ENCODE results near the gene CLIC4. TPM values are rescaled to one million over a fixed set of nuclear protein-coding genes. Genes with fewer than 3 reads are reported as not detected.

CLIC4 gene
- total and polyA plus RNA-seq, 2 of the 8 experiments (the other 6 are each of a cell fraction or from before 2014, with no cell fraction given) = 77.5 to 293 TPM

GRCh38 chr1:24805534-24806301 is 60.5 kb downstream of the CLIC4 start:
- peaks cover 3 to 88% of the 10 kb centered on the region in 2 experiments; a peak in 3 of 4 replicates for H3K79me2 ChIP-seq (ENCODE audit: control insufficient read depth in 1 of 2, insufficient read depth in 2 of 2, low read length in 2 of 2)
- H2BK12ac ChIP-seq (ENCODE audit: low read depth, low read length) = no peak overlapping the region
- H3K36me3 ChIP-seq (ENCODE audit: control insufficient read depth in 2 of 4, insufficient read depth in 4 of 4, low read length in 3 of 4) = peaks cover 0 to 29% (median 1%) of the 10 kb centered on the region in 4 experiments; a peak in 4 of 8 replicates
- peaks cover 1 to 2% of the 10 kb centered on the region in 2 experiments for H4K20me1 ChIP-seq (replicated peaks in 1 of 2; ENCODE audit: control insufficient read depth in 1 of 2, insufficient read depth in 2 of 2, low read length in 2 of 2)
- CTCF ChIA-PET (ENCODE audit: partially characterized antibody) = interaction anchor here (0.6 to 1.0 kb wide), 2 partner anchors 87 to 108 kb away, joined by 3 to 4 read pairs; no protein-coding TSS in a partner anchor
- no peak overlapping the region for H2AFZ ChIP-seq (ENCODE audit: low read length)
- no peaks in the 10 kb centered on the region for H3K27me3 ChIP-seq (replicated peaks in 1 of 4; ENCODE audit: control insufficient read depth in 3 of 4, extremely low read depth in 1 of 4, insufficient read depth in 3 of 4, low read length in 3 of 4)
- no peak overlapping the region for H3K56ac ChIP-seq (replicated peaks; ENCODE audit: insufficient read length, low read depth, low read length)
- H3K4ac ChIP-seq (replicated peaks; ENCODE audit: insufficient read length, low read depth, low read length) = no peak overlapping the region
- H2BK5ac ChIP-seq (ENCODE audit: low read depth, low read length) = no peak overlapping the region
- H3K23me2 ChIP-seq (ENCODE audit: low read depth, low read length) = no peaks in the 10 kb centered on the region; the same call in 1 of the 2 replicates
- H3K4me1 ChIP-seq (replicated peaks in 1 of 4; ENCODE audit: control insufficient read depth in 3 of 4, insufficient read depth in 4 of 4, low read length in 3 of 4) = no peaks in the 10 kb centered on the region
- H2BK120ac ChIP-seq (replicated peaks; ENCODE audit: low read depth, low read length) = no peak overlapping the region
- no peaks in the 10 kb centered on the region for H3K9me3 ChIP-seq (ENCODE audit: insufficient read depth in 2 of 2, low read depth in 1 of 2, low read length in 1 of 2)
- H4K8ac ChIP-seq (ENCODE audit: extremely low read depth, insufficient read depth, low read length) = no peak overlapping the region
- H2AK5ac ChIP-seq (ENCODE audit: low read depth, low read length) = no peak overlapping the region
- TF ChIP-seq CTBP2 (IDR thresholded peaks at IDR 0.05; ENCODE audit: borderline replicate concordance, insufficient read depth, insufficient read length, low read length) = no peak
- no peaks in the 10 kb centered on the region for H3K79me1 ChIP-seq (ENCODE audit: low read depth, low read length)
- no peak overlapping the region for H3K23ac ChIP-seq (ENCODE audit: insufficient read length)
- H3K9ac ChIP-seq (replicated peaks in 1 of 4; ENCODE audit: extremely low read depth in 1 of 4, low read depth in 3 of 4, low read length in 3 of 4) = no peak overlapping the region
- FAIRE-seq = no peak
- DNase-seq (ENCODE audit: low read depth in 1 of 2, low spot score in 2 of 2) = no peak
- H3K14ac ChIP-seq (ENCODE audit: insufficient read length) = no peak overlapping the region
- no peak overlapping the region for H2BK15ac ChIP-seq (ENCODE audit: low read length)
- H4K5ac ChIP-seq (ENCODE audit: insufficient read length, low read depth, low read length) = no peak overlapping the region
- H3K4me3 ChIP-seq (ENCODE audit: extremely low read depth in 1 of 4, insufficient read depth in 2 of 4, low read depth in 3 of 4, low read length in 4 of 4) = no peak overlapping the region
- no peak overlapping the region for H3K27ac ChIP-seq (ENCODE audit: low read depth, low read length)
- H3K18ac ChIP-seq (ENCODE audit: extremely low read depth, low read length) = no peak overlapping the region
- no peak overlapping the region for H4K91ac ChIP-seq (replicated peaks; ENCODE audit: insufficient read length, low read length)
- no peak overlapping the region for H2BK20ac ChIP-seq (ENCODE audit: low read length)
- POLR2A ChIA-PET (ENCODE audit: partially characterized antibody) = interaction anchor here (0.6 to 1.2 kb wide), 5 partner anchors 9 to 342 kb away, joined by 3 to 4 read pairs (median 3); partner anchors contain the start of gene CLIC4
- no peak overlapping the region for H3K4me2 ChIP-seq (ENCODE audit: insufficient read depth in 1 of 2, low read depth in 2 of 2, low read length in 2 of 2)
- WGBS, 2 experiments (ENCODE audit: extremely low coverage in 1 of 2, insufficient coverage in 1 of 2, insufficient read length in 1 of 2, insufficient replicate concordance in 2 of 2, low coverage in 1 of 2, low lambda C conversion rate in 2 of 2, missing lambda C conversion rate in 1 of 2) = 93% methylated on average over 5 of the region's 5 CpGs; no CpG with 5 or more reads in 1 of the 2 experiments
